CD4-positive, alpha-beta T cell treated with Interleukin-15 for 4 hours (primary cell): ENCODE results near the gene FKBP1A.
"Not testable (repeated sequence)": the region's sequence is repeated elsewhere in the genome, so short reads cannot be mapped to it uniquely, and the experiment has no call there.

Source experiments
- DNase-seq: peaks from one replicate; pipeline ENCODE4 v3.0.0-alpha.2; 2020; ENCODE audit warnings: low spot score

Gene FKBP1A

GRCh38 chr20:1417273-1417672, 24.4 kb upstream of the FKBP1A start:
- no peak for DNase-seq

GRCh38 chr20:1415667-1416468, 23.0 kb upstream of the FKBP1A start:
- DNase-seq = no peak

- DNase-seq = no peak
These were observed 22.1 kb upstream of the FKBP1A start for GRCh38 chr20:1414982-1415381.

GRCh38 chr20:1405801-1406200, 12.9 kb upstream of the FKBP1A start:
- no peak for DNase-seq

- no peak for DNase-seq
These were observed 10.8 kb upstream of the FKBP1A start for GRCh38 chr20:1403624-1404023.

GRCh38 chr20:1402149-1402548, 9.3 kb upstream of the FKBP1A start:
- DNase-seq = no peak

GRCh38 chr20:1401451-1401907, 8.6 kb upstream of the FKBP1A start:
- no peak for DNase-seq

- not testable (repeated sequence) for DNase-seq
These were observed 7.0 kb upstream of the FKBP1A start for GRCh38 chr20:1399678-1400366.

GRCh38 chr20:1398185-1398584, 5.3 kb upstream of the FKBP1A start:
- DNase-seq = not testable (repeated sequence)

- no peak for DNase-seq
These were observed 4.9 kb upstream of the FKBP1A start for GRCh38 chr20:1397710-1398109.

GRCh38 chr20:1396702-1397101, 3.8 kb upstream of the FKBP1A start:
- DNase-seq = no peak

- no peak for DNase-seq
These were observed 3.4 kb upstream of the FKBP1A start for GRCh38 chr20:1396264-1396663.

- DNase-seq = no peak
These were observed 1.8 kb upstream of the FKBP1A start for GRCh38 chr20:1394686-1395085.

- DNase-seq = no peak
These were observed 641 bp upstream of the FKBP1A start for GRCh38 chr20:1393507-1393882.

GRCh38 chr20:1392443-1392692, 486 bp downstream of the FKBP1A start:
- no peak for DNase-seq

- no peak for DNase-seq
These were observed 1.0 kb downstream of the FKBP1A start for GRCh38 chr20:1391640-1392442.

- DNase-seq = no peak
These were observed 2.1 kb downstream of the FKBP1A start for GRCh38 chr20:1390581-1391403.

GRCh38 chr20:1389703-1390580, 2.9 kb downstream of the FKBP1A start:
- DNase-seq = no peak

- DNase-seq = no peak
These were observed 3.9 kb downstream of the FKBP1A start for GRCh38 chr20:1388741-1389483.

- DNase-seq = no peak
These were observed 4.6 kb downstream of the FKBP1A start for GRCh38 chr20:1388253-1388652.
